NCI-H345 (cell line): ENCODE measurements around the gene ZNF57.
"Not testable (repeated sequence)": the region's sequence is repeated elsewhere in the genome, so short reads cannot be mapped to it uniquely, and the experiment has no call there.

Source experiments
- DNase-seq: peaks from one replicate; lab custom pipeline; 2025; lab: John Stamatoyannopoulos, UW

Gene ZNF57

DNA sequence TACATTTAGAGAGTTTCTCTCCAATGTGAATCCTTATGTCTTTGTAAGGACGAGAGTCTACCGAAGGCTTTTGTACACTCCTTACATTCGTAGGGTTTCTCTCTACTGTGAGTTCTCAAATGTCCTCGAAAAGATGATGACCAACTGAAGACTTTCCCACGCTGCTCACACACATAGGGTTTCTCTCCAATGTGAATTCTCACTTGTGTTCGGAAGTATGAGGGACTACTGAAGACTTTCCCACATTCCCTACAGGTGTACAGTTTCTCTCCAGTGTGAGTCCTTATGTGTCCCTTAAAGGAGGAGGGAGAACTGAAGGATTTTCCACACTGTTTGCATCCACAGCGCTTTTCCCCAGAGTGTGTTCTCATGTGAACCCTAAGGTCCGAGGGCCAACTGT lies 4.0 kb upstream of the ZNF57 start:
- no peak for DNase-seq

DNA sequence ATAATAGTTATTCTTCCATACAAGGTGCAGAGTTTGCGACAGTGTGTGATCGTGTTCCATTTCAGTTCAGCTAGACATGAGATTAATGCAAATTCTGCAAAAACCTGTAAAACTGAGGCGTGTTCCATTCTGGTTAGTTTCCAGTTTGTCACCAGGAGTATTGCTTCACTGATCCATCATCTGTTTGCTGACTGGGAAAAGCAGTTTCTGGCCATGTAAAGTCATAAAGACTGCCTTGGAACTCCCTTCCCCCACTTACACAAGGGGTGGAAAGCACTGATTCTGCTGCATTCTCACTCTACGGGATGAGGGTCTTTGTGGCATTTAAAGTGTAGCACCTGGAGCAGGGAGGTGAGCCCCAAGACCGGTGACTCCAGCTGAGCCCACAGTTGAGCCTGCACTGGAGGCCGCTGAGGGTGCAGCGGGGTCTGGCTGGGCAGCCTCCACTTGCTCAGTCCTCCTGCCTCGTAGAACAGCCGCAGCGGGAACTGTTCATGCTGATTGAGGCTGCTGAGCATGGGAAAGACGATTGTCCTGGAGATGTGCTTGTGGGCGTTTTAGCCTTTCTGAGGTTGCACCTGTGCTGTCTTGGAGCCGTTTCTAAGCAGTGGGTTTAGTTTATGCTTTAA lies 2.0 kb downstream of the ZNF57 start:
- DNase-seq = no peak

DNA sequence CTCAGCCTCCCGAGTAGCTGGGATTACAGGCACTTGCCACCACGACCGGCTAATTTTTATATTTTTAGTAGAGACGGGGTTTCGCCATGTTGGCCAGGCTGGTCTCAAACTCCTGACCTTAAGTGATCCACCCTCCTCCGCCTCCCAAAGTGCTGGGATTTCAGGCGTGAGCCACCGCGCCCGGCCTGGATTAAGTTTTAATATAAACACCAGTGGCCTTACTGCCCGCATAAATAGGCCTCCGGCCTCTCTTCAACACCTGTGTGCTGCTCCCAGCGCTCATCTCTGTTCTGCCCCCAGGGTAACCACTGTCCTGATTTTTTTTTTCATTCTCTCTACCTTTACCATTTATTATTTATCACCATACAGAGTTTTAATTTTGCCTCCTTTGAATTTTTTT lies 2.6 kb downstream of the ZNF57 start:
- DNase-seq = not testable (repeated sequence)

DNA sequence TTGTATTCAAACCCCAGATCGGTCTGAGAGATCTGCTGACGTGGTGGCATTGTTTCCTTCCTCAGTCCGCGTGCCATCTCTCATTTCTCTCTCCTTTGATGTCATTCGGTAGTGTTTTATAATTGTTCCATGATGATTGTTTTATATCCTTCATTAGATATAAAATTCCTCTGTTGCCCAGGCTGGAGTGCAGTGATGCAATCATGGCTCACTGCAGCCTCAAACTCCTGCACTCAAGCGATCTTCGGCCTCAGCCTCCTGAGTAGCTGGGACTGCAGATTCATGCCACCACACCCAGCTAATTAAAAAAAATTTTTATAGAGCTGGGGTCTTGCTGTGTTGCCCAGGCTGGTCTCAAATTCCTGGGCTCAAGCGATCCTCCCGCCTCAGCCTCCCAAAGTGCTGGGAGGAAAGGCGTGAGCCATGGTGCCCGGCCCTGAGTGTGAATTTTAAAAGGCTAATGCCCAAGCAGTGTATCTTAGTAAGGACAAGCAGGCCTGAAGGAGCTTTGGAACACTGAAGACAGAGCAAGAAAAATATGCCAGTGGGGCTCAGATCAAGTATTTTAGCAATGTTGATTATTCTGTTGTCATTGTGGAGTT lies 5.3 kb downstream of the ZNF57 start:
- DNase-seq = no peak

GRCh38 chr19:2906631-2907195 lies 6.0 kb downstream of the ZNF57 start:
- DNase-seq = no peak

- DNase-seq = no peak
Observed at GRCh38 chr19:2912306-2912705, 11.6 kb downstream of the ZNF57 start.

DNA sequence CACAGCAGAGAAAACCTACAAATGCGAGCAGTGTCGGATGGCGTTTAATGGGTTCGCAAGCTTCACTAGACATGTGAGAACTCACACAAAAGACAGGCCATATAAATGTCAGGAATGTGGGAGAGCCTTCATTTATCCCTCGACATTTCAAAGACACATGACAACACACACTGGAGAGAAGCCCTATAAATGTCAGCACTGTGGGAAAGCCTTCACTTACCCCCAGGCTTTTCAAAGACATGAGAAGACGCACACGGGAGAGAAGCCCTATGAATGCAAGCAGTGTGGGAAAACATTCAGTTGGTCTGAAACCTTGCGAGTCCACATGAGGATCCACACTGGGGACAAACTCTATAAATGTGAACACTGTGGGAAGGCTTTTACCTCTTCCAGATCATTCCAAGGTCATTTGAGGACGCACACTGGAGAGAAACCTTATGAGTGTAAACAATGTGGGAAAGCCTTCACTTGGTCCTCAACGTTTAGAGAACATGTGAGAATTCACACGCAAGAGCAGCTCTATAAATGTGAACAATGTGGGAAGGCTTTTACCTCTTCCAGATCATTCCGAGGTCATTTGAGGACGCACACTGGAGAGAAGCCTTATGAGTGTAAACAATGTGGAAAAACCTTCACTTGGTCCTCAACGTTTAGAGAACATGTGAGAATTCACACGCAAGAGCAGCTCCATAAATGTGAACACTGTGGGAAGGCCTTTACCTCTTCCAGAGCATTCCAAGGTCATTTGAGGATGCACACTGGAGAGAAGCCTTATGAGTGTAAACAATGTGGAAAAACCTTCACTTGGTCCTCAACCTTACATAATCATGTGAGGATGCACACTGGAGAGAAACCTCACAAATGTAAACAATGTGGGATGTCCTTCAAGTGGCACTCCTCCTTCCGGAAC lies 16.8 kb downstream of the ZNF57 start:
- DNase-seq = no peak

DNA sequence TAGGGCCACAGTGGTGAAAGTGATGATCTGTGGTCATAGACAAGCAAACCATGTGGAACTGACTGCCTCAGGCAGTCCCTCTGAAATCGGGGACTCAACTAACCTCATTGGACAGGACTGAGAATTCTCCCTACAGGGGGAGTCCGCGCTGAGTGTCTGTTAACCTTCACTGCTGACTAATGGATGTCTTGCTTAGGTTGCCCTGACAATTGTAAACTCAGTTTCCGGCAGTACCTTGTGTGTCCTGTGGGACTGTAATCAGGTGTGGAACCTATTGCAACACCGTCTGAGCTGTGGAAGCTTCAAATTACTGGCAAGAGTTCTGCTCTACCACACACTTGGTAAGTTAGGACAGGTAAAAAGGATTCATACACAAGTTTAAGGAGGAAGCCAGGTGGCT lies 22.3 kb downstream of the ZNF57 start:
- DNase-seq = no peak

DNA sequence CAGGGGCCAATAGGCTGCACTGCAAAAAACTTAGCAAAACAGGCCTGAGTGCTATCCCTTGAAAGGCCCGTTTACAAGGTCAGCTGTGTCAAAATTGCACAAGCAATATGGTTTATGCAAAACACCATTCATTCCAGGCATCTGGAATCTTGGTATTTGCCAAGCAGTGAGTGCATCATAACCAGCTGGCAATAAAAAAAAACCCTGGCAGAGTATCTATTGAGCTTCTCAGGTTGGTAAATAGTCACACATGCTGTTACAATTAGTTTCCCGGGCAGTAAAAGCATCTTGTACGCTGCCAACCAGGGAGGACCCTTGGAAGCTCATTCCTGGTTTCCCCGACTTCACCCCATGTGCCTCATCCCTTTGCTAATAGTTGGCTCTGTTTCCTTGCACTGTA lies 22.8 kb downstream of the ZNF57 start:
- peak; percentile 9 for DNase-seq

- no peak for DNase-seq
Observed at GRCh38 chr19:2926341-2927031, 25.8 kb downstream of the ZNF57 start.

- DNase-seq = no peak
Observed at GRCh38 chr19:2927032-2927430, 26.3 kb downstream of the ZNF57 start.

DNA sequence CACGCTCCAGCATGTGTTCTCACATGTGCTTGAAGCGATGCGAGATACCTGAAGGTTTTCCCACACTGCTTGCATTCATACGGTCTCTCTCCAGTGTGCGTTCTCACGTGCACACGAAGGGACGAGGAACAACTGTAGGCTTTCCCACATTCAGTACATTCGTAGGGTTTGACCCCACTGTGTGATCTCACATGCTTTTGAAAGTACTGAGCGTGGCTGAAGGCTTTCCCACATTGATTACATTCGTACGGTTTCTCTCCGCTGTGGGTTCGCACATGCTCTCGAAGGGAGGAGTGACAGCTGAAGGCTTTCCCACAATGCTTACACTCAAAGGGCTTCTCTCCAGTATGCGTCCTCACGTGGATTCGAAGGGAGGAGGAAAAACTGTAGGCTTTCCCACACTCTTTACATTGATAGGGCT lies 32.8 kb downstream of the ZNF57 start:
- DNase-seq = no peak

DNA sequence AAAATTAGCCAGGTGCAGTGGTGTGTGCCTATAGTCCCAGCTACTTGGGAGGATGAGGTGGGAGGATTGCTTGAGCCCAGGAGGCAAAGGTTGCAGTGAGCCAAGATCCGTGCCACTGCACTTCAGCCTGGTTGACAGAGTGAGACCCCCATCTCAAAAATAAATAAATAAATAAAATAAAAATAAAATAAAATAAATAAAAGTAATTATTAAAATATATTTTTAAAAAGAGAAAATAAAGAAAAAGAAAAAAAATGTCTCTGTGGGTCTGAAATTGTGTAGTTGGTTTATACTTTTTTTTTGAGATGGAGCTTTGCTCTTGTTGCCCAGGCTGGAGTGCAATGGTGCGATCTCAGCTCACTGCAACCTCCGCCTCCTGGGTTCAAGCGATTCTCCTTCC lies 35.1 kb downstream of the ZNF57 start:
- DNase-seq = not testable (repeated sequence)

DNA sequence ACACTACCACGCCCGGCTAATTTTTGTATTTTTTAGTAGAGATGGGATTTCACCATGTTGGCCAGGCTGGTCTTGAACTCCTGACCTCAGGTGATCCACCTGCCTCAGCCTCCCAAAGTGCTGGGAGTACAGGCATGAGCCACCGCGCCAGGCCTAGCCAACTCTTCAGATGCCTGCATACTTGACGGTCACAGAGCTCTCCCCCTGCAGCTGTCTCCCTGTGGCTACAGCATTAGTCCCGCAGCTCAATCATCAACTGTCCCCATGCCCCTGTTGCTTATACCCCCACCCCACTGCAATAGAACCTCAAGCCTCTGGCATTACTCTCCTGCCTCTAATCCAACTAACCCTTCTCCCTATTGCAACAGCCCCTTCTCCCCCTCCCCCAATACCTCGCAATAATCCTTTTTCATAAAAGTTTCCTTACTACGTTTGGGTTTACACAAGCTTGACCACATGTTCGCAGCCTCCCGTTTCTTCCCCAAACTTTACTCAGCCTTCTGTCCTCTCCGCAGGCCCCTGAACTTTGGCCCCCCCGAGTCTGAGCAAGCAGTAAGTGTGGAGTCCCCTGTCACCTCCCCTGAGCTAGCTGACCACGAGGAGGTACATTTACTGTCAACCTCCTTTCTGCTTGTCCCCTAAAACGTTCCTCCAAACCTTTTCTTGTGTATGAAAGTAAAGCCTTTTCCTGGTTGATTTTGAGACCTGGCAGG lies 42.4 kb downstream of the ZNF57 start:
- DNase-seq = no peak

- no peak for DNase-seq
Observed at GRCh38 chr19:2944403-2944774, 43.7 kb downstream of the ZNF57 start.

- peak; percentile 99 for DNase-seq
Observed at GRCh38 chr19:2944775-2945574, 44.2 kb downstream of the ZNF57 start, which contains the start of gene ZNF77. TSS of gene ZNF77 (minus strand) at chr19:2944971. CDS start at chr19:2944840, 131 bp downstream.

- no peak for DNase-seq
Observed at GRCh38 chr19:2945575-2946184, 45.0 kb downstream of the ZNF57 start.

- DNase-seq = no peak
Observed at GRCh38 chr19:2949939-2950285, 49.2 kb downstream of the ZNF57 start.

- DNase-seq = peak; percentile 99
Observed at GRCh38 chr19:2950286-2951124, 49.8 kb downstream of the ZNF57 start.
